ENCODE results near the gene NRXN2. TPM values are rescaled to one million over a fixed set of nuclear protein-coding genes. Genes with fewer than 3 reads are reported as not detected.

Gene NRXN2
- total and polyA plus RNA-seq, 4 donors = 0.17 to 2.8 (median 1.4) TPM

DNA sequence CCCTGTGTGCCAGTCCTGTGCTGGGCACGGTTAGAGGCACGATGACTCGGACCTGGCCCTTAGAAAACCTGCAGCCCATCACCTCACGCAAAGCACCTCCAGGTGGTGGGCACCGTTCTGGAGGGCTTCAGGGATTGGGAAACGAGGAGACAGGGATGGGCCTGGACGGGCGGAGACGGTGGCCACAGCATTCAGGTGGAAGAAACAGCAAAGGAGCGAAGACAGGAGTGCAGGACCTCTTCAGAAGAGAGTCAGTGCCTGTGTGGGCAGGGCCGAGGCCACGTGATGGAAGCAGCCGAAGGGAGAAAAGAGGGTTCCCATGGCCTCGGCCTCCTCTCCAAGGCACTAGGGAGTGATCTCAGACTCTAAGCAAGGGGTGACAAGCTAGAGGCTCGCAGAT is 140.1 kb downstream of the NRXN2 start:
- Histone ChIP-seq H3K9ac (ENCODE audit: low read depth in 1 of 2, low read length in 2 of 2) (no peak overlapping the region), H3K27me3 (ENCODE audit: control insufficient read depth in 4 of 4, insufficient read depth in 4 of 4, low read length in 3 of 4) (no peaks in the 10 kb centered on the region), H3K4me3 (ENCODE audit: low read depth in 1 of 3, low read length in 3 of 3) (no peak overlapping the region), H3K4me1 (ENCODE audit: control insufficient read depth in 4 of 4, insufficient read depth in 4 of 4, low read length in 3 of 4) (no peaks in the 10 kb centered on the region), H3K36me3 (ENCODE audit: control insufficient read depth in 4 of 4, insufficient read depth in 3 of 4, low read depth in 1 of 4, low read length in 3 of 4) (no peaks in the 10 kb centered on the region), H3K9me3 (ENCODE audit: control insufficient read depth in 4 of 4, low read length in 3 of 4) (peaks cover 0 to 2% (median 0%) of the 10 kb centered on the region in 4 donors), H3K27ac (ENCODE audit: low read depth in 1 of 2, low read length in 2 of 2) (no peak overlapping the region)
- no peak for TF ChIP-seq EGR1 (IDR thresholded peaks at IDR 0.05; ENCODE audit: low read depth in 2 of 2)
- TF ChIP-seq RXRA (IDR thresholded peaks at IDR 0.05) = no peak
- TF ChIP-seq HNF4A (conservative IDR thresholded peaks at IDR 0.05) = no peak
- TF ChIP-seq JUND (IDR thresholded peaks at IDR 0.05) = no peak
- no peak for TF ChIP-seq HNF4G (IDR thresholded peaks at IDR 0.05)
- TF ChIP-seq NR2F2 (IDR thresholded peaks at IDR 0.05) = no peak
- no peak for TF ChIP-seq GABPA (IDR thresholded peaks at IDR 0.05 in 1 of 2, conservative IDR thresholded peaks at IDR 0.05 in 1 of 2)
- TF ChIP-seq, protein P1, sequence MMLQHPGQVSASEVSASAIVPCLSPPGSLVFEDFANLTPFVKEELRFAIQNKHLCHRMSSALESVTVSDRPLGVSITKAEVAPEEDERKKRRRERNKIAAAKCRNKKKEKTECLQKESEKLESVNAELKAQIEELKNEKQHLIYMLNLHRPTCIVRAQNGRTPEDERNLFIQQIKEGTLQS (IDR thresholded peaks at IDR 0.05) = no peak
- TF ChIP-seq SP1 (IDR thresholded peaks at IDR 0.05) = no peak
- 89% methylated on average over 15 of the region's 15 CpGs for WGBS
- DNase-seq (ENCODE audit: low spot score) = no peak

DNA sequence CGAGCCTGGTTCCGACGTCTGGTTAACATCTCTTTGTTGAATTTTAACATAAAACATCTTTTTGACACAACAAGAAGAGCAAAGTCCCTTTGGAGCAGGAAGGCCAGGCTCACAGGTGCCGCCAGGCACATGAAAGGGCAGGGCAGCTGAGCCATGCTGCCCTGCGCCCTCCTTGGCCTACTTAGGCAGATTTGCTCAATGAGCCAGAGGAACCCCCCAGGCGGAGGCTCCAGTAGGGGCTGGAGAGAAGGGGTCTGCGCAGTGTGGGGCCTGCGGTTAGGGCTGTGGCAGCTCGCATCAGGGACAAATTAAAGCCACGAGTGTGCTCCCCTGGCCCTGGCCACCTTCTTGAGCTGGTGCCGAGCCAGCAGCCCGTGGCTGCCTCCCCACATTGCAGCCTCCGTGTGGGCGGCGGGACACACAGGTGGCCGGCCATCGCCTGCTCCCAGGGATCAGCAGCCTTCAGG is 141.9 kb downstream of the NRXN2 start:
- Histone ChIP-seq H3K36me3 (ENCODE audit: control insufficient read depth in 4 of 4, insufficient read depth in 3 of 4, low read depth in 1 of 4, low read length in 3 of 4) (no peaks in the 10 kb centered on the region), H3K27me3 (ENCODE audit: control insufficient read depth in 4 of 4, insufficient read depth in 4 of 4, low read length in 3 of 4) (no peaks in the 10 kb centered on the region), H3K9ac (ENCODE audit: low read depth in 1 of 2, low read length in 2 of 2) (no peak overlapping the region), H3K4me3 (ENCODE audit: low read depth in 1 of 3, low read length in 3 of 3) (no peak overlapping the region), H3K4me1 (ENCODE audit: control insufficient read depth in 4 of 4, insufficient read depth in 4 of 4, low read length in 3 of 4) (no peaks in the 10 kb centered on the region), H3K27ac (ENCODE audit: low read depth in 1 of 2, low read length in 2 of 2) (no peak overlapping the region), H3K9me3 (ENCODE audit: control insufficient read depth in 4 of 4, low read length in 3 of 4) (no peaks in the 10 kb centered on the region)
- 90% methylated on average over 17 of the region's 17 CpGs for WGBS
- TF ChIP-seq TAF1 (conservative IDR thresholded peaks at IDR 0.05) (no peak), RAD21 (IDR thresholded peaks at IDR 0.05) (no peak), SP1 (IDR thresholded peaks at IDR 0.05) (no peak), FOXA1 (IDR thresholded peaks at IDR 0.05) (no peak), RXRA (IDR thresholded peaks at IDR 0.05) (no peak), HNF4G (IDR thresholded peaks at IDR 0.05) (no peak)
- DNase-seq (ENCODE audit: low spot score) = no peak

- 59% methylated on average over 7 of the region's 7 CpGs for WGBS
- DNase-seq (ENCODE audit: low spot score) = no peak
- H3K9me3 ChIP-seq (ENCODE audit: control insufficient read depth in 4 of 4, low read length in 3 of 4) = no peaks in the 10 kb centered on the region
- H3K9ac ChIP-seq (ENCODE audit: low read depth in 1 of 2, low read length in 2 of 2) = no peak overlapping the region
- no peak overlapping the region for H3K27ac ChIP-seq (ENCODE audit: low read depth in 1 of 2, low read length in 2 of 2)
- no peaks in the 10 kb centered on the region for H3K36me3 ChIP-seq (ENCODE audit: control insufficient read depth in 4 of 4, insufficient read depth in 3 of 4, low read depth in 1 of 4, low read length in 3 of 4)
- no peaks in the 10 kb centered on the region for H3K4me1 ChIP-seq (ENCODE audit: control insufficient read depth in 4 of 4, insufficient read depth in 4 of 4, low read length in 3 of 4)
- H3K4me3 ChIP-seq (ENCODE audit: low read depth in 1 of 3, low read length in 3 of 3) = no peak overlapping the region
- TF ChIP-seq RXRA (IDR thresholded peaks at IDR 0.05) (no peak), HNF4A (conservative IDR thresholded peaks at IDR 0.05) (no peak), YY1 (IDR thresholded peaks at IDR 0.05) (no peak), RAD21 (IDR thresholded peaks at IDR 0.05) (no peak), GABPA (IDR thresholded peaks at IDR 0.05 in 1 of 2, conservative IDR thresholded peaks at IDR 0.05 in 1 of 2) (no peak), TAF1 (conservative IDR thresholded peaks at IDR 0.05) (no peak), JUND (IDR thresholded peaks at IDR 0.05) (no peak), FOXA1 (IDR thresholded peaks at IDR 0.05) (no peak), HNF4G (IDR thresholded peaks at IDR 0.05) (no peak), SP1 (IDR thresholded peaks at IDR 0.05) (no peak), EGR1 (IDR thresholded peaks at IDR 0.05; ENCODE audit: low read depth in 2 of 2) (no peak), FOXA2 (IDR thresholded peaks at IDR 0.05) (no peak), REST (IDR thresholded peaks at IDR 0.05) (no peak), NR2F2 (IDR thresholded peaks at IDR 0.05) (no peak), MAX (IDR thresholded peaks at IDR 0.05) (no peak)
- TF ChIP-seq, protein P1 (IDR thresholded peaks at IDR 0.05) = no peak
- TF ChIP-seq, protein P2, sequence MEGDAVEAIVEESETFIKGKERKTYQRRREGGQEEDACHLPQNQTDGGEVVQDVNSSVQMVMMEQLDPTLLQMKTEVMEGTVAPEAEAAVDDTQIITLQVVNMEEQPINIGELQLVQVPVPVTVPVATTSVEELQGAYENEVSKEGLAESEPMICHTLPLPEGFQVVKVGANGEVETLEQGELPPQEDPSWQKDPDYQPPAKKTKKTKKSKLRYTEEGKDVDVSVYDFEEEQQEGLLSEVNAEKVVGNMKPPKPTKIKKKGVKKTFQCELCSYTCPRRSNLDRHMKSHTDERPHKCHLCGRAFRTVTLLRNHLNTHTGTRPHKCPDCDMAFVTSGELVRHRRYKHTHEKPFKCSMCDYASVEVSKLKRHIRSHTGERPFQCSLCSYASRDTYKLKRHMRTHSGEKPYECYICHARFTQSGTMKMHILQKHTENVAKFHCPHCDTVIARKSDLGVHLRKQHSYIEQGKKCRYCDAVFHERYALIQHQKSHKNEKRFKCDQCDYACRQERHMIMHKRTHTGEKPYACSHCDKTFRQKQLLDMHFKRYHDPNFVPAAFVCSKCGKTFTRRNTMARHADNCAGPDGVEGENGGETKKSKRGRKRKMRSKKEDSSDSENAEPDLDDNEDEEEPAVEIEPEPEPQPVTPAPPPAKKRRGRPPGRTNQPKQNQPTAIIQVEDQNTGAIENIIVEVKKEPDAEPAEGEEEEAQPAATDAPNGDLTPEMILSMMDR (IDR thresholded peaks at IDR 0.05; ENCODE audit: low read depth, low read length, missing input control) = no peak
- TF ChIP-seq, protein P3, sequence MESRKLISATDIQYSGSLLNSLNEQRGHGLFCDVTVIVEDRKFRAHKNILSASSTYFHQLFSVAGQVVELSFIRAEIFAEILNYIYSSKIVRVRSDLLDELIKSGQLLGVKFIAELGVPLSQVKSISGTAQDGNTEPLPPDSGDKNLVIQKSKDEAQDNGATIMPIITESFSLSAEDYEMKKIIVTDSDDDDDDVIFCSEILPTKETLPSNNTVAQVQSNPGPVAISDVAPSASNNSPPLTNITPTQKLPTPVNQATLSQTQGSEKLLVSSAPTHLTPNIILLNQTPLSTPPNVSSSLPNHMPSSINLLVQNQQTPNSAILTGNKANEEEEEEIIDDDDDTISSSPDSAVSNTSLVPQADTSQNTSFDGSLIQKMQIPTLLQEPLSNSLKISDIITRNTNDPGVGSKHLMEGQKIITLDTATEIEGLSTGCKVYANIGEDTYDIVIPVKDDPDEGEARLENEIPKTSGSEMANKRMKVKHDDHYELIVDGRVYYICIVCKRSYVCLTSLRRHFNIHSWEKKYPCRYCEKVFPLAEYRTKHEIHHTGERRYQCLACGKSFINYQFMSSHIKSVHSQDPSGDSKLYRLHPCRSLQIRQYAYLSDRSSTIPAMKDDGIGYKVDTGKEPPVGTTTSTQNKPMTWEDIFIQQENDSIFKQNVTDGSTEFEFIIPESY (IDR thresholded peaks at IDR 0.05) = no peak
- H3K27me3 ChIP-seq (ENCODE audit: control insufficient read depth in 4 of 4, insufficient read depth in 4 of 4, low read length in 3 of 4) = no peaks in the 10 kb centered on the region
Observed at GRCh38 chr11:64580412-64580811, 142.6 kb downstream of the NRXN2 start.

Measured in liver (tissue), 9 donors.